Measurements from ENCODE around the gene SELENOM. TPM values are rescaled to one million over a fixed set of nuclear protein-coding genes. Genes with fewer than 3 reads are reported as not detected.

SELENOM gene
- polyA plus RNA-seq, 12 donors: 12.7 to 29.7 (median 17.7) TPM; not detected in 1

DNA sequence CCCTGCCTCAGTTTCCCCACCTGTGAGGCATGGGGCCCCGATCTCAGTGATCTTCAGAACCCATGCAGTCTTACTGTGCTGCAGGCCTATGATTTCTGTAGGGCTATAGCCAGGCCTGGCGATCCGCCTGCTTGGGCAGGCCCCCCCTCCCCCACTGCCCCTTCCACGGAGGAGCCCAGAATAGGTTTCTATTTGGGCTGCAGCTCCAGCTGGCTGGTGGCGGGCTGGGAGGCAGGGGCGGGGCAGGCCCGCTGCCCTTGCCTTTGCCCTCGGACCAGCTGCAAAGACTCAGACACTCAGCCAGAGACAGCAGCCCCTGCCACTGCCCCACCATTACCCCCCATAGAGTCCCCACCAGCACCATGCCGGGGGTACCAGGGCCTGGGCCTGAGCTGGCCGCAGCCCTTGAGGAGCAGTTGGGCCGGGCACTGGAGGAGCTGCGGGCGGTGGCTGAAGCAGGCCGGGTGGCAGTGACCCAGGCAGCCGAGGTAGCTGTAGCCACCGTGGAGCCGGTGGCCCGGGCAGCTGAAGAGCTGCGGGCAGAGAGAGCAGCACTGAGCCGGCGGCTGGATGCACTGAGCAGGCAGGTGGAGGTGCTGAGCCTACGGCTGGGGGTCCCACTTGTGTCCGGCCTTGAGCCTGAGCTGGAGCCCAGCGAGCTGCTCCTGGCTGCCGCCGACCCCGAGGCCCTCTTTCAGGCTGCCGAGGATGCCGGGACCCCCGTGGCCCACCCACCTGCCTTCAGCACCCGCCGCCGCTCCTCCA lies 14.1 kb downstream of the SELENOM start:
- DNase-seq: no peak

DNA sequence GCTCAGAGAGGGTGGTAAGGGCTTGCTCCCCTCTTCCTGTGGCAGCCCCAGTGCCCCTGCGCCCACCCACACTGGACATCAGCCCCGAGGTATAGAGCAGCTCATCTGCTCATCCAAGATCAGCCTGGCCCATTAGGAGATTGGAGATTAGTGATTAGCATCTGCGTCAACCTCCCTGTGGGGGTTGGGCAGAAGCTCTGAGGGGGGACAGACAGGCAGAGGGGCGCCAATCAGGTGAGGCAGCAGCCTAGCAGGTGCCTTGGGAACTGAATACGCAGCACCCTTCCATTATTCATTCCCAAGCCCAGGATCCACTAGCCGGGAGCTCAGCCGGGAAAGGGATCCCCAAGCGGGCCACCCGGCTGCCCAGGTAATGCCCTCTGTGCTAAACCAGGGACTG lies 15.2 kb downstream of the SELENOM start:
- DNase-seq: no peak

DNA sequence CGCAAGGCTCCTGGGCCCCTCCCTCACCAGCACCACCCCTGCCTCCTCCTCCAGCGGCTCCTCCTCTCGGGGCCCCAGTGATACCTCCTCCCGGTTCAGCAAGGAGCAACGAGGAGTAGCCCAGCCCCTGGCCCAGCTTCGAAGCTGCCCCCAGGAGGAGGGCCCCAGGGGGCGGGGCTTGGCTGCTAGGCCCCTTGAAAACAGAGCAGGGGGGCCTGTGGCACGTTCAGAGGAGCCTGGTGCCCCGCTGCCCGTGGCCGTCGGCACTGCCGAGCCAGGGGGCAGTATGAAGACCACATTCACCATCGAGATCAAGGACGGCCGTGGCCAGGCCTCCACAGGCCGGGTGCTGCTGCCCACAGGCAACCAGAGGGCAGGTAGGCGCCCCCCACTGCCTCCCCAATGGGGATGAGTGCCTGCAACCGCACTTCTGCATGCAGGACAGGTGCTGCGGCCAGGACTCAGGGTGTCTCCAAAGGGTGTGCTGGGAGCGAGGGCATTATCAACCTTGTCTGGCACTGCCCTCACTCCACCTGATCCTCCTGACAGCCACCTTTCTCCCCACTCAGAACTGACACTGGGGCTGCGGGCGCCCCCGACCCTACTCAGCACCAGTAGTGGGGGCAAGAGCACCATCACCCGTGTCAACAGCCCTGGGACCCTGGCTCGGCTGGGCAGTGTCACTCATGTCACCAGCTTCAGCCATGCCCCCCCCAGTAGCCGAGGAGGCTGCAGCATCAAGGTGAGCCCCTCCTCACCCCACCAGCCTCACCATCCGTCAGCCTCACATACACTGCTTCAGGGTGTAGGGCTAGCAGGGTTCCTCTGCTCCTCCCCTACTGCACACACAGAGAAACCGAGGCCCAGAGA lies 16.0 kb downstream of the SELENOM start:
- DNase-seq: no peak

DNA sequence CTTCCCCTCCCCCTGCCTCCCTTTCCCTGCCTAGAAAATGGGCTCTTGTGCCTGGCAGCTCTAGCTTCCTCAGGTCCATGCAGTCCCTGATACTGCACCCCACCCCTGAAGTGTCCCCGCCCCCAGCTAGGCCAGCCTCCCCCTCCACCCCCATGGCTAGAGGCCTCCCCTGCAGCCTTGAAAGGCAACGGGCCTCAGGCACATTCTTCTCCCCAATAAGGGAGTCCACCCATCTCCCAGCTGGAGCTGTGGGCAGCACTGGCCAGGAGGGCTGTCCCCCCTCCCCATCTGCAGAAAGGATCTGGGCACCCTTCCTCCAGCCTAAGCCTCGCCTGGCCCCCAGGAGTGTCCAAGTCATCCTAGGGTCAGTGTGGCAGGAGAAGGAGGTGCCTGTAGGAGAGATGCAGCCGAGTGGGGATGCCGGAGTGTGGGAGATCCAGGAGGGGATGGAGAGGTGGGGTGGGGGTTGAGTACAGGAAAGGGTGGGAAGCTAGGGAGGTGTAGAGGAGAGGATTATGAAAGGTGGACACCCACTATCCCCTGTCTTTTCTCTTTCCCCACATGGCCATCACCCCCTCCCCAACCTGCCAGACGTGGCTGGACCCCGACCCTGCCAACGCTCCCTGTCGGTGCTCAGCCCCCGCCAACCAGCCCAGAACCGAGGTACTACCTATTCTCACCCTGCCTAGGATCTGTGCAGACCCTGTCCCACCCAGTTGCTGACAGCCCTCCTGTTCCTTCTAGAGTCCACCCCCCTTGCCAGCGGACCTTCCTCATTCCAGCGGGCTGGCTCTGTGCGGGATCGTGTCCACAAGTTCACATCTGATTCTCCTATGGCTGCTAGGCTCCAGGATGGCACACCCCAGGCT lies 16.9 kb downstream of the SELENOM start:
- no peak for DNase-seq

DNA sequence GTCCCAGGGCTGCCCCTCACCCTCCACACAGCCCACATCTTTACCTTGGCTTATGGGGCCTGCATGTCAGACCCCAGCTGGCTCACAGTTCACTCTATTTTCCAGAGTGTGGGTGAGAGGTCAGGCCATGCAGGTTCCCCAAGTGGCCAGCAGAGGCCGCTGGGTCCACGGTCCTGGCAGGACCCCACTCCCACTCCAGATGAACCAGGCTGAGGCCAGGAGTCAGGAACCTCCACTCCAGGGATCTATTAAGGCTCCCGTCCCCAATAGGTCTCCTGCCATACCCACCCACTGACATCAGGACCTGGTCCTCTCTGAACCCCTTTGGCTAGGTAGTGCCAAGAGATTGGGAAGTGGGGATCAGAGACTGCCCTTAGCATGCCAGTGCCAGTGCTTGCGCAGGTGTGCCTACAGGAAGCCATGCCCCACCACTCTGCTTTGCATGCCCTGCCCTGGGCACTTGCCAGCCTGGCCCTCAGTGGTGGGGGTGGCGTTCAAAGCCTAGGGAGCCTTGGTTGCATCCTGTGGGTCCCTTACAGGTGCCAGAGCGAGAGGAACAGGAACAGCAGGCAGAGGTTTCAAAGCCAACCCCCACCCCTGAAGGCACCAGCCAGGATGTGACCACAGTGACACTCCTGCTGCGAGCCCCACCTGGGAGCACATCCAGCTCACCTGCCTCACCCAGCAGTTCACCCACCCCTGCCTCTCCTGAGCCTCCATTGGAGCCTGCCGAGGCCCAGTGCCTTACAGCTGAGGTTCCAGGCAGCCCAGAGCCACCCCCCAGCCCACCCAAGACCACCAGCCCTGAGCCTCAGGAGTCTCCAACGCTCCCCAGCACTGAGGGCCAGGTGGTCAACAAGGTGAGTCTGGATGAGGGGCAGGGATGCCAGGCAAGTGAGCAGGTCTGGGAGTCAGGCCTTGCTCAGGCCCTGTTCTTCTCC lies 17.9 kb downstream of the SELENOM start:
- DNase-seq: no peak

DNA sequence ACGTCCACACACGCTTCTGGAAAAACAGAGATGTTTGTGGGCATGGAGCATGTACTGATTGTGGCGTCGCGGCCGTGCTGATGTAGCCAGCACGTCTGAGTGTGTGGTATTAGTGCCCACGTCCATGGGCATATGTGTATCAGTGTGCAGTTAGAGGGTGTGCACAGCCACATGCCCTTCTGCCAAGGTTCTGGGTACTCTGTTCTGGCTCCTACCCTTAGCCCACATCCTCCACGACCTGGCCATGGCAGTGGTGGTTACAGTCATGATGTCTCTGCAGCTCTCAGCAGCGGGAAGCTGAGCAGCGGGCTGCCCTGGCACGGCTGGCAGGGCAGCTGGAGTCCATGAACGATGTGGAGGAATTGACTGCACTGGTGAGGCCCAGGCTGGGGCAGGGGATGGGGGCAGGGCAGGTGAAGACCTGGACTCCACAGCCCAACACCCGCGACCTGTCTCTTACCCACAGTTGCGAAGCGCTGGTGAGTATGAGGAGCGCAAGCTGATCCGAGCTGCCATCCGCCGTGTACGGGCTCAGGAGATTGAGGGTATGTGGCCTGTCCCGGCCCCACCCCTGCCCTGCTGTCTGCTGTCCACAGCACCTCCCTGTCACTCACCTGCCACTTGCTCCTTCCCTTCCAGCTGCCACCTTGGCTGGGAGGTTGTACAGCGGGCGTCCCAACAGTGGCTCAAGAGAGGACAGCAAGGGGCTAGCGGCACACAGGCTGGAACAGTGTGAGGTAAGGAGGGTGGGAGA lies 19.0 kb downstream of the SELENOM start:
- DNase-seq: no peak

DNA sequence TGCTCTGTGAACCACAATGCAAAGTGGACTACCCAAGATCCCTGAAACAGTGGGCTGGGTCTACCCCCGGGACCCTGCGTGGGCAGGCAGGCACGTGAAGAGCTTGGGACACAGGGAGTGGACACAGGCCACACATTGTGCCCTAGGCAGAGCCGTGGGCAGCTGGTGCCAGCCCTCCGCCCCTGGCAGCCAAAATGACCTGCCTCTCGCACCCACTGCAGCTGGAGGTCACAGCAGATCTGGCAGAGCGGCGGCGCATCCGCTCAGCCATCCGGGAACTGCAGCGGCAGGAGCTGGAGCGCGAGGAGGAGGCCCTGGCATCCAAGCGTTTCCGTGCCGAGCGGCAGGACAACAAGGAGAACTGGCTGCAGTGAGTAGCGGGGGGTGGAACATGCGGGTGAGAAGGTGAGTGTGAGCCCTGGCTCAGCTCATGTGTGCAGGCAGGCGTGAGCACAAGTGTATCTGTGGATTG lies 19.6 kb downstream of the SELENOM start:
- no peak for DNase-seq

DNA sequence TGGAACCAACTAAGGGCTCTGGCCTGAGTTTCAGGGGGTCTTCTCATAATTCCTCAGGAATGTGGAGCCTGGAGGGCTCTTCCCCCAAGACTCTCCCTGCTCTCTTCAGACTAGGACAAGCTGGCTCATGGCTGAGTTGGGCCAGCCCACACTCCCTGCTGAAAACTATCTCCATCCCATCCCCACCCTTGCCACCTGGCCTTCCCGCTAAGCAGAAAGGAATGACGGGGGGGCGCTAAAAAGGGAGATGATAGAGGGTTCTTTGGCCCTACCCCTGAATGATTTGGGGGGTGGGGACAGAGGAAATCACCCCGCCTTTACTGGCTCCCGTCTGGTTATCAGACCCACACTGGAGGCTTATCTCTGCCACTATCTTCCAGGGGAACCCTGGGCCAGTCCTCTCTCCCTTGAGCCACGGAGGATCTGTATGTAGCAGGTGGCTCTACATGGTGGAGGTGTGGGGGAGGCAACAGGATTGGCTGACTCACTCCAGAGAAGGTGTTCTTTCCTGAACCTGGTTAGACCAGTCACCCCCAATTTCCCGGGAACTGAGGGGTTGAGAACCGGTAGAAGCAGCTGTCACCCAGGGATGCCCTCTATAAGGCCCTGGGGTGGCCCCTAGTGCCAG lies 20.6 kb downstream of the SELENOM start:
- no peak for DNase-seq

DNA sequence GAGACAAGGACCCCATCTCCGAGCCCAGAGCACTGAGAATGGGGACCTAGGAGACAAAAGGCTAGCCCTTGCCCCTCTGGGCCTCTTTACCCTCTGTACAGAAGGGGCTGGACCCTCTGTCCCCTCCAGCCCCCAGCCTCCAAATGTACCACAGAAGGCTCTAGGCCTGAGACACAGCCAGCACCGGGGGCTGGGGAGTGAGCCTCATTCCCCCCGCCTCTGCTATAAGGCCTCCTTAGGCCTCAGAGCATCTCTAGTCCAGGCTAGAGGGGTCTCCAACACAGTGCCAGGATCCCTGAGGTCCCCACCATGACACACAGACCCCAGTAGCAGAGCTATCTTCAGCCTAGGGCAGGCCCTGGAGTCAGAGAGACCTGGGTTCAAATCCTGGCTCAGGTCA lies 21.4 kb downstream of the SELENOM start:
- DNase-seq: no peak

DNA sequence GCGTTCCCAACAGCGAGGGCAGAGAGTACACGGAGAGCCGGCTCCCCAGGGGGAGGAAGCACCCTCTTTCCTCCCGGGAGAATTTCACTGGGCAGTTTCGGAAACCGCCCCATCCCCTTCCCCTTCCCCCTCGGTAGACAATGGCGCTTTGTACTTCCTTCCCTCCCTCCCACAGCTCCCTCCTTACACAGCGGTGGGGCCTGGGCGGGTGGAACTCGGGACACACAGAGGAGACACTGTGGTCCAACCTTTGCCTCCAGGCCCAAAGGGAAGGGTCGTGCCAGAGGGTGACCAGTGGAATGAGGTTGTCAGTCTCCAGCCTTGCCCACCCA lies 21.9 kb downstream of the SELENOM start:
- DNase-seq: no peak

DNA sequence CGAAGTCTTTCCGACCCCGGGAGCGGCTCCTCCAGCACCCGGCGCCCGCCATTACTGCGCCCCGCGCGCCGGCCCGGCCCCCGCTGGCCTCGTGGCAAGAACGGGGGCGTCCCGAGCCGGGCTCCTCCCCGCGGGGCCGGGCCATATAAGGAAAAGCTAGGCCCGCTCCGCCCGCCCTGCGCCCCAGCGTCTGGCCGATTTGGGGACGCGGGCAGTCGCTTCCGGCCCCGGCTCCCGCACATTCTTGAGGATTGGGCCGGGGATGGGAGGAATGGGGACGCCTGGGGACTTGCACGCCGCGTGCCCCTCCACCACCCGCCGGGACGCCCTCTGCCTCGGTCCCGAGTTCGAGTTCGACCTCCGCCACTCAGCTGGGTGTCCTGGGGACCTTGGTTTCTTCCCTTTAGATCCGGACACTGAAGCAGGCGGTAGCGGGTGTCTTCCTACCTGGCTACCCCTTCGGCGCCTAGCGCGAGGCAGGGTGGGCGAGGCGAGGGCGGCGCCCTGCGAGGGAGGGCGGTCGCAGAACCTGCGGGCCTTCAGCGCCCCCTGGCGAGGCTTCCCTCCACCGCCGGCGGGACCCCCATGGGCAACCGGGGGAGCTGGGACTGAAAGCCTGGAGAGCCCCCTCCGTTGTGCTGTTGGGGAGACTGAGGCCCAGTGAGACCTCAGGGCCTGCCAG lies 22.4 kb downstream of the SELENOM start:
- peak; percentile 85 for DNase-seq

DNA sequence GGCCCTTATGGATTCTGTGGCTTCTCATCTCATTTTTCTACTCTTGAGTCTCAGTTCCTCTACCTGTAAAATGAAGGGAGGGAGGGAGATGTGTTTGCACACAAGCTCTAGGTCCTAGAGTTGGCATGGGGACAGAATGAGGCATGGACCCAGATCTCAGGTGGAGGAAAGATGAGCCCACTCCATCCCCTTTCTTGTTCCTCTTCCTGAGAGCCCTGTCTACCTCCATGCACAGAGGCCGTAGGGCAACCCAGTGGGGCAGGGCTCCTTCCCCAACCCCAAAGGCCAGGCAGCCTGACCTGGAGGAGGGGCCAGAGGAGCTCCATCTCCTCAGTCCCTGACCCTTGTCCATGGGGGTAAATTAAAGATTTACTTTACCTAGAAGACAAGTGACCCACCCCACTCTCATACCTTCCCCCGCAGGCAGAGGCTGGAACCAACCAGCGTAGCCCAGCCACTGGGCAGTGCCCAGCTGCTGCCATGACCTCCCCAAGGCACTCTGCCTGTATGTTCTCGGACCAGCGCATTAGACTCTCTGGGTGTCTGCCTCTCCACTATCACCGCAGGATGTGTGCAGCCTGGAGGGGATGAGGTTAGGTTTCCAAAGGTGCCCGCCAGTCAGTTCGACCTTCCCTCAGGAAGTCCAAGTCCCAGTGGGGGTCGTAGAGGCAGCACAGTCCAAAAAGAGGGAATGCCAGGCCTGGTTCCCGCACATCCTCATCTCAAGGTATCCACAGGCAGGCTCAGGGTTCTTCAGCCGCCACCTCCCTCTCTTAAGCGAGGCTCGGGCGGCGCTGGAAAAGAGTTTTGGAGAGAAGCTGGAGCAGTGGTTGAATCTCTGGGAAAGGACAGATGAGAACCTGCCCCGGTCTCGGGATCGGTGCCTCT lies 23.2 kb downstream of the SELENOM start:
- no peak for DNase-seq

DNA sequence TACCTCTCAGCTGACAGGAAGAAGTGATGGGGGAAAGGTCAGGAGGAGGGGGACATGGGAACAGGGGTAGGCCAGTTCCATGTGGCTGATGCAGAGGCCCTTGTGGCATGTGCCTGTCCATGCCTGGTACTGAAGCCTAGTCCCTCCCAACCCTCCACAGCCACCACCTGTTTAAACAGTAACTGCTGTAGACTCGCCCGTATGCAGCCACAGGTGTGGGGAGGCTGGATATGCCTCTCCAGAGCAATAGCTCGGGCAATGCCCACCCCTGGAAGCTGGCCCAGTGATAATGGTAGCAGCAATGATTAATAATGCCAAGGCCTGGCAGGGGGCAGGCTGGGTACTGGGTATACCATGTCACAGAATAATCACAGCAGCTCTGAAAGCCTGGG lies 24.0 kb downstream of the SELENOM start:
- no peak for DNase-seq

DNA sequence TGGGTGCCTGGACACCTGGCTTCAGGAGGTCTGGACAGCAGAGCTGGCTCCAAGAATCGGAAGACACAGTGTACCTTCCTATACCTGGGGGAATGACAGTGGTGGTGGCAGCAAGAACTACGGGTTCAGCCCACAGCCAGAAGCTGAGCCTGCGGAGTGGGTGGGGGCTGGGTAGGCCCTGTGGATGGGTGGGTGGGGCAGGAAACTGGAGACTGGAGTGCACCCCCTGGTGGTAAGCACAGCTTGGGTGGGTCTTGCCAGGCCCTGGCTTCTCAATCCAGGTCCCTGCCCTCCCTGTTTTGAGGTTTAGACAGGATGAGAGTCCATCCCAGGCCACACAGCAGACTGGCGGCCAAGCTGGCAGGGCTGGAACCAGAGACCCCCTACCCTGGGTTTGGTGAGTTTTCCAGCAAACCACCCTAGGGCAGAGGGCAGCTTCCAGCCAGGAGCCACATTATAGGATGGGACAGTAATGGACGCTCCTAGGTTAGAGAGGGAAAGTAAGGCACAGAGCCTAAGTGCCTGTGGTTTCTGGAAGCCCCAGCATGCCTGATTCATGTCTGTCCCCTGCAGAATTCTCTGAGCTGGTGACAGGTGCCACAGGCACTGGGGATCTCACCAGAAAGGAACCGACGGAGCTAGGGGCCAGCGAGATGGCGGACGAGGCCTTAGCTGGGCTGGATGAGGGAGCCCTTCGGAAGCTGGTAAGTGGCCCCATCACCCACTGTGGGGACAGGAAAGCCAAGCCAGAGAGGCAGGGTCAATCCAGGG lies 24.6 kb downstream of the SELENOM start:
- no peak for DNase-seq

DNA sequence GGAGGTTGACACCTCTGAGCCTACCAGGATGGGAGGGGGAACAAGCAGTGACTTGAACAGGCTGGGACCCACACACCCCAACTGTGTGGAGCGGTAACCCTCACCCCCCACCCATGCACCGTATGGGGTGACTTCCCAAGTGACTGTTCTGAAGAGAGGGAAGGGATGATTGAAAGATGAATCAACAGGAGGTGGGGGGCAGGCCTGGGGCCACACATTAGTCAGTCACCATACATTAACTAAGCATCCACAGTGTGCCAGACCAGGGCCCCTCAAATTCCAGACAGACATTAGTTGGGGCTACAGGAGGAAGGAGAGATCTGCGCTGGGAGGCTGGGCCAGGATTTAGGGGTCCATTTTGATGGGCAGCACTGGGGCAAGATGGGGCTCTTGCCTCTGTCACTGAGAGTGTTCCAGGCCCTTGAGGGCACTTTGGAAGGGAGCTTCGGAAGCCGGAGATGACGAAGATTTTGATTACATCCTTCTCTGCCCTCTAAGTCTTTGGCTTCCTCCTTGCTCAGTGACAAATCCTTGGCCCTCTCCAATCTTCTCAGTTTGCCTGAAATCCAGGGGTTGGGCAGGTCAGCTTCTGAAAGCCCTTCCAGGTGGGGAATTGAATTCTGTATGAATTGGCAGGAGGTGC lies 25.3 kb downstream of the SELENOM start:
- no peak for DNase-seq

DNA sequence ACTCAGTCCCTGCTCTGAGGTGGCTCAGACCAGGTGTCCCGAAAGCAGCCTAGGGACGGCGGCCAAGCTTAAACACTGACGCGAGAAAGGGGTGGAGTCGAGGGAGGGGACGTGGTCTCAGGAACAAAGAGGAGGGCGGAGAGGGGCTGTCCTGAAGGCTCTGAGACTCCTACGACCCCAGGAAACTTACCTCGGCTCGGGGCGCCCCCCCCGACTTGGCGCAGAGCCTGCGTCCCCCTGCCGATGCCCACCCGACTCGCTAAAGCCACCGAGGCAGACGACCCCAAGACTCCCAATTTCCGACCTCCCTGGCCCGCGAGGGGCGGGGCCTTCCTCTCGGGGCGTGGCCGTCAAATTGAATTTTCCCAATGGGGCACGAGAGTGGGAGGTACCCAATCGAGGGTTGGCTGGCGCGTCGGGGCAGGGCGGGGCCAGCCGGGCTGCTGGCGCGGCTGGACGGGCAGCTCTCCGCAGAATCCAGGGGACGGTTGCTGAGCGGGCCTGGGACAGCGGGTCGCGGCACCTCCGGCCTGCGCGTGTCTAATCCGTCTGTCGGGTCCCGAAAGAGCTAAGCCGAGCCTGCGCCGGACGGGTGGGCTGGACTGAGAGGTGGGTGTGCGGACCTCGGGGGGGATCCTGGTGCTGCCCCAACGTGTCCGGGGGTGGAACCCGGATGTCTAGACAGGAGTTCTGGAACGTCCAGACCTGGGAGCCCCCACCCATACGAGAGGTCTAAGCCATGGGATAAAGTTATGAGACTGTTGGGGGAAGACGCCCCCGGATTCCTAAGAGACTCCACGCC lies 26.3 kb downstream of the SELENOM start, which contains the start of gene SMTN:
SMTN (plus strand) TSS at position 471 of the 802 bp plus-strand sequence. CDS start 1,941 bp downstream, outside the sequence.
- peak; percentile 96 for DNase-seq

Measured in muscle of arm (tissue), 12 donors.